ENCODE measurements around the gene SDCBP2. TPM values are rescaled to one million over a fixed set of nuclear protein-coding genes. Genes with fewer than 3 reads are reported as not detected.

SDCBP2 gene
- total RNA-seq, 1 donor from 2014 or later, result 4.6 TPM

- H3K4me1 ChIP-seq (ENCODE audit: insufficient read depth, low read length), result peaks cover 14% of the 10 kb centered on the region
- DNase-seq (ENCODE audit: low read depth) (no peak), FAIRE-seq (no peak)
- no peaks in the 10 kb centered on the region for H3K9me3 ChIP-seq (ENCODE audit: insufficient read depth, low read depth, low read length)
- no peak overlapping the region for H3K4me3 ChIP-seq (ENCODE audit: insufficient read depth, low read depth, low read length)
- Mint-ChIP-seq H3K4me1 (ENCODE audit: low read depth, unreplicated experiment) (peaks cover 8% of the 10 kb centered on the region), H3K36me3 (ENCODE audit: low read depth, unreplicated experiment) (peaks cover 4% of the 10 kb centered on the region), H3K27me3 (ENCODE audit: low read depth, unreplicated experiment) (no peaks in the 10 kb centered on the region), H3K27ac (ENCODE audit: unreplicated experiment) (no peak overlapping the region), H3K4me3 (ENCODE audit: unreplicated experiment) (no peak overlapping the region), H3K9me3 (ENCODE audit: unreplicated experiment) (no peaks in the 10 kb centered on the region)
- no peak overlapping the region for H3K9ac ChIP-seq (ENCODE audit: low read length)
- no peak overlapping the region for H2AFZ ChIP-seq (ENCODE audit: low read depth, low read length)
- peaks cover 35% of the 10 kb centered on the region for H4K20me1 ChIP-seq (ENCODE audit: insufficient read depth, low read length)
- H3K36me3 ChIP-seq (ENCODE audit: insufficient read depth, low read length), result no peaks in the 10 kb centered on the region
- H3K79me2 ChIP-seq (ENCODE audit: insufficient read depth, low read length), result peaks cover 5% of the 10 kb centered on the region
- TF ChIP-seq CTCF (IDR thresholded peaks at IDR 0.05; ENCODE audit: insufficient read depth, low read depth, low read length) (no peak), EZH2 (IDR thresholded peaks at IDR 0.05; ENCODE audit: insufficient read depth, low read length) (no peak)
- H3K27me3 ChIP-seq (ENCODE audit: insufficient read depth, low read length), result no peaks in the 10 kb centered on the region
- H3K27ac ChIP-seq (ENCODE audit: low read depth, low read length), result no peak overlapping the region
- H3K4me2 ChIP-seq (ENCODE audit: low read length), result no peak overlapping the region
Measured at GRCh38 chr20:1337441-1337840, 8.5 kb upstream of the SDCBP2 start.

GRCh38 chr20:1336699-1337367, 7.9 kb upstream of the SDCBP2 start:
- no peak overlapping the region for H3K27ac ChIP-seq (ENCODE audit: low read depth, low read length)
- no peak for FAIRE-seq

More at GRCh38 chr20:1336699-1337367, 7.9 kb upstream of the SDCBP2 start:
- Histone ChIP-seq H3K4me3 (ENCODE audit: insufficient read depth, low read depth, low read length) (no peak overlapping the region), H4K20me1 (ENCODE audit: insufficient read depth, low read length) (peaks cover 36% of the 10 kb centered on the region), H3K36me3 (ENCODE audit: insufficient read depth, low read length) (no peaks in the 10 kb centered on the region), H3K9ac (ENCODE audit: low read length) (no peak overlapping the region), H3K4me2 (ENCODE audit: low read length) (peak overlapping the region; percentile 31), H3K27me3 (ENCODE audit: insufficient read depth, low read length) (no peaks in the 10 kb centered on the region), H3K79me2 (ENCODE audit: insufficient read depth, low read length) (peaks cover 10% of the 10 kb centered on the region), H3K9me3 (ENCODE audit: insufficient read depth, low read depth, low read length) (no peaks in the 10 kb centered on the region), H2AFZ (ENCODE audit: low read depth, low read length) (no peak overlapping the region), H3K4me1 (ENCODE audit: insufficient read depth, low read length) (peaks cover 14% of the 10 kb centered on the region)
- no peak overlapping the region for H3K27ac Mint-ChIP-seq (ENCODE audit: unreplicated experiment)
- H3K36me3 Mint-ChIP-seq (ENCODE audit: low read depth, unreplicated experiment), result peaks cover 4% of the 10 kb centered on the region
- H3K9me3 Mint-ChIP-seq (ENCODE audit: unreplicated experiment), result no peaks in the 10 kb centered on the region
- H3K4me1 Mint-ChIP-seq (ENCODE audit: low read depth, unreplicated experiment), result peaks cover 2% of the 10 kb centered on the region
- H3K27me3 Mint-ChIP-seq (ENCODE audit: low read depth, unreplicated experiment), result no peaks in the 10 kb centered on the region
- no peak overlapping the region for H3K4me3 Mint-ChIP-seq (ENCODE audit: unreplicated experiment)
- DNase-seq (ENCODE audit: low read depth), result peak; percentile 36
- TF ChIP-seq EZH2 (IDR thresholded peaks at IDR 0.05; ENCODE audit: insufficient read depth, low read length) (no peak), CTCF (IDR thresholded peaks at IDR 0.05; ENCODE audit: insufficient read depth, low read depth, low read length) (no peak)

Measured in astrocyte (in vitro differentiated cells and primary cell).